ENCODE data around the gene COPB1.

DNA sequence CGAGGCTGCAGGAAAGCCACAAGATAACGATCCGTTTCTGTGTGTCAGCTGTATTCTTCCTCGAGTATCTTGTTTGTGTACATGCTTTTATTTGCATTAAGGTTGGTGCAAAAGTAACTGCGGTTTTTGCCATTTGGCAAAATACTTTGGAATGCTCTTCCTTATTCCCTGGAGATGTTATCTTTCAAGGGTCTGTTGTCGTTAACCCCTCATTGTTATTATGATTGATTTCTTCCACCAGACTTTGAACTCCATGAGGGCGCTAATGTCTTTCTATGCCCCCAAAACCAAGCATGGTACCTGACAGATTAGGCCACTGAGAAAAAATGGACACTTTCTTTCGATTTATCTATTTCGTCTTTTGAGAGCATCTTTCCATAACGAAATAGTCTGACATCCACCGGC is 21.1 kb upstream of the COPB1 start:
- TF ChIP-seq, protein P1, sequence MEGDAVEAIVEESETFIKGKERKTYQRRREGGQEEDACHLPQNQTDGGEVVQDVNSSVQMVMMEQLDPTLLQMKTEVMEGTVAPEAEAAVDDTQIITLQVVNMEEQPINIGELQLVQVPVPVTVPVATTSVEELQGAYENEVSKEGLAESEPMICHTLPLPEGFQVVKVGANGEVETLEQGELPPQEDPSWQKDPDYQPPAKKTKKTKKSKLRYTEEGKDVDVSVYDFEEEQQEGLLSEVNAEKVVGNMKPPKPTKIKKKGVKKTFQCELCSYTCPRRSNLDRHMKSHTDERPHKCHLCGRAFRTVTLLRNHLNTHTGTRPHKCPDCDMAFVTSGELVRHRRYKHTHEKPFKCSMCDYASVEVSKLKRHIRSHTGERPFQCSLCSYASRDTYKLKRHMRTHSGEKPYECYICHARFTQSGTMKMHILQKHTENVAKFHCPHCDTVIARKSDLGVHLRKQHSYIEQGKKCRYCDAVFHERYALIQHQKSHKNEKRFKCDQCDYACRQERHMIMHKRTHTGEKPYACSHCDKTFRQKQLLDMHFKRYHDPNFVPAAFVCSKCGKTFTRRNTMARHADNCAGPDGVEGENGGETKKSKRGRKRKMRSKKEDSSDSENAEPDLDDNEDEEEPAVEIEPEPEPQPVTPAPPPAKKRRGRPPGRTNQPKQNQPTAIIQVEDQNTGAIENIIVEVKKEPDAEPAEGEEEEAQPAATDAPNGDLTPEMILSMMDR (conservative IDR thresholded peaks at IDR 0.05; ENCODE audit: low read depth, low read length): no peak
- TF ChIP-seq EZH2 (IDR thresholded peaks at IDR 0.05; ENCODE audit: low read length, unreplicated experiment): no peak
